H1 (cell line): ENCODE results near the gene GTF2F2. TPM values are rescaled to one million over a fixed set of nuclear protein-coding genes. Genes with fewer than 3 reads are reported as not detected.

Source experiments
- CTCF ChIA-PET: fragments of 300-600 bp; sonication (Branson Sonifier 250); formaldehyde crosslinking; loops from one replicate; lab custom pipeline; 2021; ENCODE audit not compliant: partially characterized antibody; lab: Charles Lee
- POLR2A ChIA-PET: fragments of 300-600 bp; sonication (Branson Sonifier 250); formaldehyde crosslinking; loops from one replicate; lab custom pipeline; 2021; ENCODE audit warnings: inconsistent platforms; ENCODE audit not compliant: partially characterized antibody; lab: Charles Lee
- DNase-seq, 2 experiments: peaks; one replicate each; pipeline versions ENCODE4 v3.0.0 to v3.0.0-alpha.2; 2010 to 2022; ENCODE audit warnings: low spot score in 2 of 2, low read depth in 1 of 2, mixed read lengths in 1 of 2
- FAIRE-seq: peaks from 2 replicates; lab custom pipeline; 2011; peaks lifted over from hg19 to GRCh38; lab: Jason Lieb, UNC
- H2AFZ ChIP-seq: 2 replicates; pipeline ENCODE4 v1.8.1; 2012; ENCODE audit warnings: low read length, inconsistent platforms
- H2AK5ac ChIP-seq: 2 replicates; pipeline ENCODE4 v1.6.1; 2013; ENCODE audit warnings: low read depth, low read length
- H2BK120ac ChIP-seq: replicated peaks from 2 replicates; pipeline ENCODE3; 2013; ENCODE audit warnings: low read depth, low read length, inconsistent platforms
- H2BK12ac ChIP-seq: 2 replicates; pipeline ENCODE4 v1.6.1; 2013; ENCODE audit warnings: low read depth, low read length
- H2BK15ac ChIP-seq: 2 replicates; pipeline ENCODE4 v1.6.1; 2013; ENCODE audit warnings: low read length
- H2BK20ac ChIP-seq: 2 replicates; pipeline ENCODE4 v1.6.1; 2013; ENCODE audit warnings: low read length
- H2BK5ac ChIP-seq: 2 replicates; pipeline ENCODE4 v1.6.1; 2013; ENCODE audit warnings: low read depth, low read length
- H3K14ac ChIP-seq: 2 replicates; pipeline ENCODE4 v1.6.1; 2013; ENCODE audit warnings: inconsistent platforms; ENCODE audit not compliant: insufficient read length
- H3K18ac ChIP-seq: 2 replicates; pipeline ENCODE4 v1.6.1; 2013; ENCODE audit warnings: low read length; ENCODE audit errors: extremely low read depth
- H3K23ac ChIP-seq: 2 replicates; pipeline ENCODE4 v1.6.1; 2013; ENCODE audit warnings: inconsistent platforms; ENCODE audit not compliant: insufficient read length
- H3K23me2 ChIP-seq: 2 replicates; pipeline ENCODE4 v1.6.1; 2013; ENCODE audit warnings: low read depth, low read length
- H3K27ac ChIP-seq: 2 replicates; pipeline ENCODE4 v1.6.1; 2011; ENCODE audit warnings: low read depth, low read length, inconsistent platforms
- H3K27me3 ChIP-seq, 4 experiments: replicated peaks in 1 of 4; 1 replicate in 1 of 4; 2 replicates in 3 of 4; pipeline versions ENCODE4 v1.6.1 to v1.8.1; 2011 to 2013; ENCODE audit warnings: low read length in 3 of 4, mild to moderate bottlenecking in 3 of 4, inconsistent platforms in 2 of 4, mixed read lengths in 2 of 4, moderate library complexity in 1 of 4; ENCODE audit not compliant: control insufficient read depth in 3 of 4, insufficient read depth in 3 of 4; ENCODE audit errors: extremely low read depth in 1 of 4
- H3K36me3 ChIP-seq, 4 experiments: 2 replicates each; pipeline versions ENCODE4 v1.6.1 to v1.8.1; 2011 to 2013; ENCODE audit warnings: mild to moderate bottlenecking in 4 of 4, low read length in 3 of 4, moderate library complexity in 2 of 4, control low read depth in 1 of 4, inconsistent platforms in 1 of 4; ENCODE audit not compliant: insufficient read depth in 4 of 4, control insufficient read depth in 2 of 4
- H3K4ac ChIP-seq: replicated peaks from 2 replicates; pipeline ENCODE3; 2013; ENCODE audit warnings: low read length, low read depth, mixed read lengths, inconsistent platforms; ENCODE audit not compliant: insufficient read length
- H3K4me1 ChIP-seq, 4 experiments: replicated peaks in 1 of 4; 1 replicate in 1 of 4; 2 replicates in 3 of 4; pipeline versions ENCODE4 v1.6.1 to v1.8.1; 2011 to 2013; ENCODE audit warnings: low read length in 3 of 4, inconsistent platforms in 2 of 4, mixed read lengths in 1 of 4; ENCODE audit not compliant: insufficient read depth in 4 of 4, control insufficient read depth in 3 of 4
- H3K4me2 ChIP-seq, 2 experiments: 2 replicates each; pipeline versions ENCODE4 v1.6.1 to v1.8.1; 2011 to 2013; ENCODE audit warnings: low read depth in 2 of 2, low read length in 2 of 2, control low read depth in 1 of 2, inconsistent platforms in 1 of 2, mild to moderate bottlenecking in 1 of 2; ENCODE audit not compliant: insufficient read depth in 1 of 2
- H3K4me3 ChIP-seq, 4 experiments: fragments of 200-600, 300-600 bp in 1 of 4; sonication (generic), shearing (Covaris generic), sonication (Bioruptor Twin) in 1 of 4; 2 replicates each; pipeline versions ENCODE4 v1.5.1 to v1.8.1; 2011 to 2016; ENCODE audit warnings: low read length in 4 of 4, low read depth in 3 of 4, control low read depth in 2 of 4, inconsistent platforms in 2 of 4, mild to moderate bottlenecking in 2 of 4, mixed read lengths in 1 of 4, moderate library complexity in 1 of 4; ENCODE audit not compliant: insufficient read depth in 2 of 4; ENCODE audit errors: extremely low read depth in 1 of 4
- H3K56ac ChIP-seq: replicated peaks from 2 replicates; pipeline ENCODE3; 2013; ENCODE audit warnings: low read depth, mild to moderate bottlenecking, mixed read lengths, low read length, inconsistent platforms; ENCODE audit not compliant: insufficient read length
- H3K79me1 ChIP-seq: 2 replicates; pipeline ENCODE4 v1.6.1; 2013; ENCODE audit warnings: low read depth, low read length, control low read depth
- H3K79me2 ChIP-seq, 2 experiments: 2 replicates each; pipeline versions ENCODE4 v1.6.1 to v1.8.1; 2012 to 2013; ENCODE audit warnings: low read length in 2 of 2, mild to moderate bottlenecking in 2 of 2, inconsistent platforms in 1 of 2; ENCODE audit not compliant: insufficient read depth in 2 of 2, control insufficient read depth in 1 of 2
- H3K9ac ChIP-seq, 4 experiments: replicated peaks in 1 of 4; 1 replicate in 1 of 4; 2 replicates in 3 of 4; pipeline versions ENCODE4 v1.6.1 to v1.8.1; 2011 to 2013; ENCODE audit warnings: low read depth in 3 of 4, low read length in 3 of 4, control low read depth in 2 of 4, mild to moderate bottlenecking in 2 of 4, moderate library complexity in 2 of 4, inconsistent platforms in 1 of 4; ENCODE audit errors: extremely low read depth in 1 of 4
- H3K9me3 ChIP-seq, 2 experiments: 2 replicates each; pipeline versions ENCODE4 v1.6.1 to v1.8.1; 2012 to 2013; ENCODE audit warnings: mild to moderate bottlenecking in 2 of 2, moderate library complexity in 2 of 2, control low read depth in 1 of 2, inconsistent platforms in 1 of 2, low read depth in 1 of 2, low read length in 1 of 2, mixed read lengths in 1 of 2; ENCODE audit not compliant: insufficient read depth in 2 of 2
- H4K20me1 ChIP-seq, 2 experiments: replicated peaks in 1 of 2; 2 replicates each; pipeline versions ENCODE3 to v1.8.1; 2011 to 2013; ENCODE audit warnings: inconsistent platforms in 2 of 2, low read length in 2 of 2, mild to moderate bottlenecking in 1 of 2; ENCODE audit not compliant: insufficient read depth in 2 of 2, control insufficient read depth in 1 of 2
- H4K5ac ChIP-seq: 2 replicates; pipeline ENCODE4 v1.6.1; 2013; ENCODE audit warnings: low read length, low read depth, mixed read lengths, inconsistent platforms; ENCODE audit not compliant: insufficient read length
- H4K8ac ChIP-seq: 2 replicates; pipeline ENCODE4 v1.8.0; 2013; ENCODE audit warnings: mild to moderate bottlenecking, moderate library complexity, low read length, inconsistent platforms; ENCODE audit not compliant: insufficient read depth; ENCODE audit errors: extremely low read depth
- H4K91ac ChIP-seq: replicated peaks from 2 replicates; pipeline ENCODE3; 2013; ENCODE audit warnings: low read length, mixed read lengths, inconsistent platforms; ENCODE audit not compliant: insufficient read length
- CREB1 ChIP-seq: IDR thresholded peaks from 2 replicates; pipeline ENCODE4 v1.6.1; 2012; ENCODE audit warnings: inconsistent platforms
- POLR2AphosphoS5 ChIP-seq: IDR thresholded peaks from 2 replicates; pipeline ENCODE4 v1.6.1; 2011; ENCODE audit warnings: low read depth, low read length
- WGBS, 2 experiments: shearing (Covaris generic) in 1 of 2; methylation state at CpG; one replicate each; pipeline versions ENCODE4 v1.1.6 to v1.1.7; 2013 to 2015; ENCODE audit warnings: low lambda C conversion rate in 2 of 2, mixed read lengths in 2 of 2, inconsistent platforms in 1 of 2, low coverage in 1 of 2, missing lambda C conversion rate in 1 of 2; ENCODE audit not compliant: insufficient replicate concordance in 2 of 2, insufficient coverage in 1 of 2, insufficient read length in 1 of 2; ENCODE audit errors: extremely low coverage in 1 of 2, missing lambda C conversion rate in 1 of 2; 5-methylcytosine and 5-hydroxymethylcytosine counted together
- polyA plus RNA-seq, 7 experiments: library from polyadenylated mRNA; depleted of rRNA in 3 of 7; stranded (reverse) in 5 of 7; unstranded in 2 of 7; fragments of >200 nt in 5 of 7; fragments of 200-250 nt in 2 of 7; gene quantifications; 1 replicate in 5 of 7; 2 replicates in 1 of 7; 4 replicates in 1 of 7; pipeline versions ENCODE4 v1.2.1 to v1.2.3, GENCODE V29; 2011 to 2013; ENCODE audit warnings: missing spikeins in 2 of 7, mixed read lengths in 2 of 7
- total RNA-seq: library from RNA; stranded (reverse); fragmentation: NEBNext Ultra II Directional; extraction: Animal tissue kit (Norgen Biotek cat#: 25700); gene quantifications from 2 replicates; pipeline ENCODE4 v1.2.1, GENCODE V29; 2021

GTF2F2 gene
- total and polyA plus RNA-seq, 2 of the 8 experiments (the other 6 are each of a cell fraction or from before 2014, with no cell fraction given), result 10.8 to 31.1 TPM

DNA sequence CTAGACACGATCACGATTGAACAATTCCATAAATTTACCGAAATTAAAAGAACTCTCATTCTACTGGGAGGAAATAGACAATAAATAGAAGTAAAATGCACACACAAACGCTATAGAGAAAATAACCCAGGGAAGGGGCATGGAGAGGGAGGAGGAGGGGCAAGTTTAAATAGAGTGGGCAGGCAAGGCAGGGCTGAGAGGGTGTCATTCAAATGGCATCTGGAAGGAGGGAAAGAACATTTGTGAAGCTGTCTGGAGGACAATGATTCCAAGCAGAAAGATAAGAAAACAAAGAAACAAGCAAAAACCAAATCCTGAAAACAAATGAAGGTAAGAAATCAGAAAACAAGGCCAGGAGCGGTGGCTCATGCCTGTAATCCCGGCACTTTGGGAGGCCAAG lies 45.6 kb upstream of the GTF2F2 start:
- H2BK5ac ChIP-seq, result no peak overlapping the region
- DNase-seq, result no peak
- no peak overlapping the region for H3K18ac ChIP-seq
- no peak overlapping the region for H3K4me3 ChIP-seq
- ChIA-PET POLR2A (interaction anchor here (0.9 kb wide), 1 partner anchor 267 kb away, joined by 3 read pairs; the partner anchor contains the start of gene TPT1), CTCF (no interaction called here)
- no peaks in the 10 kb centered on the region for H3K79me1 ChIP-seq
- no peak overlapping the region for H2BK20ac ChIP-seq
- H2BK15ac ChIP-seq, result no peak overlapping the region
- H3K4me2 ChIP-seq, result no peak overlapping the region
- H2BK120ac ChIP-seq, result no peak overlapping the region
- no peak for FAIRE-seq
- H3K79me2 ChIP-seq, result no peaks in the 10 kb centered on the region
- no peak overlapping the region for H4K8ac ChIP-seq
- 79% methylated on average over 6 of the region's 6 CpGs; no CpG with 5 or more reads in 1 of the 2 experiments for WGBS, 2 experiments
- H3K9ac ChIP-seq, result no peak overlapping the region
- no peak overlapping the region for H4K5ac ChIP-seq
- H3K23me2 ChIP-seq, result no peaks in the 10 kb centered on the region
- H3K9me3 ChIP-seq, result no peaks in the 10 kb centered on the region
- no peak overlapping the region for H2AK5ac ChIP-seq
- H3K56ac ChIP-seq, result no peak overlapping the region
- no peaks in the 10 kb centered on the region for H3K4me1 ChIP-seq
- no peak overlapping the region for H4K91ac ChIP-seq
- H3K27ac ChIP-seq, result no peak overlapping the region
- H4K20me1 ChIP-seq, result no peaks in the 10 kb centered on the region
- no peaks in the 10 kb centered on the region for H3K36me3 ChIP-seq
- no peak overlapping the region for H2AFZ ChIP-seq
- H2BK12ac ChIP-seq, result no peak overlapping the region
- no peaks in the 10 kb centered on the region for H3K27me3 ChIP-seq
- H3K23ac ChIP-seq, result no peak overlapping the region
- H3K4ac ChIP-seq, result no peak overlapping the region
- no peak overlapping the region for H3K14ac ChIP-seq
- TF ChIP-seq CREB1 (no peak), POLR2AphosphoS5 (no peak)
